Stimulated activated CD4-positive, alpha-beta T cell treated with anti-CD3 and anti-CD28 coated beads, Interleukin-4, amount 100 ng/mL, for 48 hours (primary cell): Measurements from ENCODE around the gene METTL2B.
"Not testable (repeated sequence)": the region's sequence is repeated elsewhere in the genome, so short reads cannot be mapped to it uniquely, and the experiment has no call there.

Experiments used
- DNase-seq, 2 donors: peaks; one replicate each; pipeline ENCODE4 v3.0.0-alpha.2; 2020; ENCODE audit warnings: low read depth in 2 of 2

METTL2B gene

DNA sequence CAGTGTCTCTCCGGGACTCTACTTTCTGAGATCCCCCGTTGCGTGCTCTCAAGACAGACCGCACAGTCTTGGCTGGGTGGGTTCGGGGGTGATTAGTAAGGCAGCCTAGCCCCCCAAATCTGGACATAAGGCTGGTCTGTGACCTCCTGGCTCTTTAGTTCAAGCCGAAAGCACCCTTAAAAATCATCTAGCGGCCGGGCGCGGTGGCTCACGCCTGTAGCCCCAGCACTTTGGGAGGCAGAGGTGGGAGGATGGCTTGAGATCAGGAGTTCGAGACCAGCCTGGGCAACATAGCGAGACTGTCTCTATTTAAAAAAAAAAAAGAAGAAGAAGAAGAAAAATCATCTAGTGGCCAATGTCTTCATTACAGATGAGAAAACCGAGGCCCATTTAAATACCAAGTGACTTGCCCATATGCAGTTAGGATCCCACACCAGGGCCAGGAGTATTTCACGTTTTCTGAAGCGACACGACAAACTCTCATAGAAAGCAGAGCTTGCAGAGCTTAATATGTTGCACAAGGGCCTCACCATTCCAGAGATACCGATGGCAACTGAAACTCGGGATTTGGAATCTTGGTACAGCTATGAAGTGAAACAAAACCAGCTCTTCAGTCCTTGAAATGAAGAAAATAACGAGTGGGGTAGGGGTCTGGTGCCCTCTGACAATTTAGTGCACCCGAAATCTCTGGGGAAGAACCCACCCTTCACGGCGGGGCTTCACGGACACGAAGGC lies 21.6 kb upstream of the METTL2B start:
- DNase-seq = no peak

DNA sequence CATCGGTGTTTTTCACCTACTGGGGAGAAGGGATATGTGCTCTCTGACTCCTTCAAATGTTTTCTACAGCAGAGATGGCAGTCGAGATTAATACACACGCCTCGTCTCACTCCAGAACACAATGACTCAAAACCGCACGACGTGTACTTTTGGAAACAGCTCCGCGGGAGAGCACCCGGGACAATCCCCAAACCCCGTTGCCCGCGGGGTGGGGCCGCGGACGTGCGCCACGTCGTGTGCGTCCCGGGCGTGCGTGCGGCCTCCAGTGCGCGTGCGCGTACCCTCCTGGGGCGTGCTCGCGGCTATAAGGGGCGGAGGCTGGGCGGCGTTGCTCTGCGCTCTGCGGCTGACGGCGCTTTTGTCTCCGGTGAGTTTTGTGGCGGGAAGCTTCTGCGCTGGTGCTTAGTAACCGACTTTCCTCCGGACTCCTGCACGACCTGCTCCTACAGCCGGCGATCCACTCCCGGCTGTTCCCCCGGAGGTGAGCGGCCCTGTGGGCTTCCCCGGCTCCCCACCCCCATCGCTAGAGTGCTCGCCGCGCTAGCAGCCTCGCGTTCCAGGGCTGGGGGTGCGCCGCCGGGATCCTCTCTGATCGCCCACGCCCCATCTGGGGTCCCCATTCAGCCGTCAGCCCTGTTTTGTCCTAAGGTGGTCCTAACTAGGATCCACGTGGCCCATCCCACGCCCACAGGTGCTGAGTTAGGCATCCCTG lies 20.8 kb upstream of the METTL2B start, which contains the start of gene HILPDA:
Gene HILPDA (plus strand): TSS at position 336 of the 712 bp plus-strand sequence. CDS start 1,391 bp downstream, outside the sequence.
- DNase-seq = peak; percentile 90 to 94

- DNase-seq = no peak
These were observed 20.3 kb upstream of the METTL2B start for GRCh38 chr7:128456255-128456725.

- not testable (repeated sequence) for DNase-seq
These were observed 19.2 kb upstream of the METTL2B start for GRCh38 chr7:128457385-128457784.

- DNase-seq = peak in 1 of 2 donors; percentile 24
These were observed 17.6 kb upstream of the METTL2B start for GRCh38 chr7:128458956-128459355.

DNA sequence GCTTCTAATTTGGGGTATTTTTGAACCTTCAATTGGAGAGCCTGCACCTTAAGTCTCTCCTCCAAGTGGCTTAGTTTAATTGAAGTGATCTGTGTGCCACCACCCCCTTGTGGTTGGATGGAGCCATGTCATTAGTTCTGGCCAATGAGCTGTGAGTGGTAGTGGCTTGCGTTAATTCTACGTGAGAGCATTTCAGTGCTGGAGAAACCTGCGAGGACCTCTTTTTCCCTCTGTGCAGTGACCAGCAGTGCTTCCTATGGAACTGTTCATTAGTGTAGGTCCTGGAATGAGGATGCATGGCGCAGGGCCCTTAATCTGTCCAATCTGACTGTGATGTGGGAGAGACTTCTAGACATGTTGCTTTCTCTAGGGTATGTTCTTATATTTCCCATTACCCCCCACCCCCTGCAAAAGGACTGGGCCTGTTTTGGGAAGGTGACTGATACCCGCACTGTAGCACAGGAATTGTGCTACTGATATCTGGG lies 17.1 kb upstream of the METTL2B start:
- peak in 1 of 2 donors; percentile 30 for DNase-seq

DNA sequence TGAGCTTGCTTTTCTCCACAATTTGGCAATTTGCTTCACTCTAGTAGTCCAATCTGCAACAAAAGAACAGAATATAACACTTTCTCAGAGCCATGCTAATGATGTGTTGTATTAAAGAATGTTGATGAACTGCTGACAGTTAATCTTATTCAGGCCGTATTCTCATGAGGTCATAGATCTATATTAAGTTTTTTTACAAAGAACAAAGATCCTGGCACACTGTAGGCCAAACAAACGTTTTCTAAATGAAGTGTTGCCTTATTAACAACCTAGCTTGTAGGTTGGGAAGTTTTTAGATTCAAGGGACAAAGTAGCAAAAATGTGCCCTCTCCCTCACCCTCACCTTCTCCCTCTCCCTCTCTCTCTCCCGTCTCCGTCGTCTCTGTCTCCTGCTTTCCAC lies 14.1 kb upstream of the METTL2B start:
- no peak for DNase-seq

GRCh38 chr7:128463345-128463744 lies 13.2 kb upstream of the METTL2B start:
- not testable (repeated sequence) for DNase-seq

- DNase-seq = not testable (repeated sequence)
These were observed 12.6 kb upstream of the METTL2B start for GRCh38 chr7:128463933-128464332.

DNA sequence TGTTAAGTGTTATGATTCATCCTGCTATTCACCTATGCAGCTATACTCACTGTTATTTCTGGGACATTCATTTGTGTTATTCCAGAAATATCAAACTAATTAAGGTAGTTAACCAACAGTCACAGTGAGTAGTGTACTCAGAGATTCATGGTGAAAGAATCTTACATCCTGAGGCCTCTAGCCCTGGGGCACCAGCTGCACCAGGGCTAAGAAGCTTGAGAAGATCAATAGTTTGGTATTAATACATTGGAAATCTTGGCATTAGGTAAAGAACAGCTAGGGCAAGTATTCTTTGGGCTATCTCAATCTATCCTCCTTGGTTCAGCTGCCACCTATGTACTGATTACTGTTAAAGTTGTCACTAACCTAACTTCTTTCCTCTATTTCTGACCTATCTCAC lies 9.7 kb upstream of the METTL2B start:
- DNase-seq = not testable (repeated sequence)

- DNase-seq = not testable (repeated sequence)
These were observed 765 bp downstream of the METTL2B start for GRCh38 chr7:128477336-128477690.

GRCh38 chr7:128479082-128479481 lies 2.5 kb downstream of the METTL2B start:
- DNase-seq = not testable (repeated sequence)

DNA sequence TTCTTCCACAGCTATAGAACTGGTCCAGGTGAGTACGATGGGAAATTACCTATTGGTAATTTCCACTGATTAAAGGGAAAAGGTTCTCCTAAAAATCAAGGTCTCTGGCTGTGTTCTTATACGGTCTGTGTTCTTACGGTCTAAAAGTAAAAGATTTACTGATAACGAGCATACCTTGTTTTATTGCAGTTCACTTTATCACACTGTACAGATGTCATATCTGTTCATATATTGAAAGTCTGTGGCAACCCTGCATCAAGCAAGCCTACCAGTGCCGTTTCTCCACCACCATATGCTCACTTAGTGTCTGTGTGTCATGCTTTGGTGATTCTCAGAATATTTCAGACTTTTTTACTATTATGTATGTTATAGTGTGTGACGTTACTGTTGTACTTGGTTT lies 11.6 kb downstream of the METTL2B start:
- DNase-seq = not testable (repeated sequence)

- DNase-seq = no peak
These were observed 20.9 kb downstream of the METTL2B start for GRCh38 chr7:128497405-128497804.

DNA sequence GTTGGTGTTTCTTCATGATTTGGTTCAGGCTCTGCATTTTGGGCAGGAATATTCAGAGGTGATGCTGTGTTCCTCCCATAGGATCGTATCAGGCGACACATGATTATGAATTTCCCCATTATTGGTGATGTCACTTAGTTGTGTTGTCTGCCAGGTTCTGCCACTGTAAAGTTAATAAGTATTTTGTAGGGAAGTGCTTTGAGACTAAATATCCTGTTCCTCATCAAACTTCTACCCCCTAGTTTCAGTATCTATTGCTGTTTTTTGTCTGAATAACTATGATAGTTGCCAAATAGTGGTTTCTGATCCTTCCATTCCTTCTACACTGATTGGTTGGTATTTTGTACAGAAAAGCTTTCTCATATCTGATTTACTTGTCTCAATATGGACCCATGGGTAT lies 28.9 kb downstream of the METTL2B start:
- DNase-seq = not testable (repeated sequence)

GRCh38 chr7:128506819-128507218 lies 30.3 kb downstream of the METTL2B start:
- DNase-seq = not testable (repeated sequence)

DNA sequence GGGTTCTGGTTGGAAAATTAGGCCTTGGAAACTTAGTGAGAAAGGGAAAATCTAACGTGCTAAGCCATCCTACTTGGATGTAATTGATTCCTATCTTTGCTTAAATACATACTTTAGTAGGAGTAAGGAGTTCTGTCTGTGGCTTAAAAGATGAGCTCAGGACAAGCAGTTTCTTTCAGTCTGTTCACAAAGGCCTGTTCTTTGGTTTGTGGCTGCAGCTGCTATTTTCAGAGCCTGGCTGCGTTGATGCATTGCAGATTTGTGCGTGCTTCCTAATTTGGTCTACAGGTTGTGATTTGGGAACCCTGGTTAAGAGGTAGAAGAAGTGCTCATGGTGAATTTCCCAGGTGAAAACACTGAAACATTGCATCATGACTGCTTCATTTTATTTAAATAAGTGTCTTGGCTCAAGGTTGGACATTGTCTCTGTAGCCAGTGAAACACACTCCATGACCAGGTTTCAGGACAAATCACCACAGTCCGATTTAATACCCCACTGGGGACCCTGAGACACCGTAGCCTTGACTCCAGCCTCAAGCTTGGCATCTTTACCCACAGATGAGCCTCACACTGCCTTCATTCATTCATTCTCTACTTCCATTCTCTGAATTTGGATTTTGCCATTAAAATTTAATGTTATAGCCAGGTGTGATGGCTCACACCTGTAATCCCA lies 30.9 kb downstream of the METTL2B start:
- DNase-seq = not testable (repeated sequence)

GRCh38 chr7:128511692-128512091 lies 35.1 kb downstream of the METTL2B start:
- DNase-seq = not testable (repeated sequence)

GRCh38 chr7:128515232-128515631 lies 38.7 kb downstream of the METTL2B start:
- DNase-seq = not testable (repeated sequence)

DNA sequence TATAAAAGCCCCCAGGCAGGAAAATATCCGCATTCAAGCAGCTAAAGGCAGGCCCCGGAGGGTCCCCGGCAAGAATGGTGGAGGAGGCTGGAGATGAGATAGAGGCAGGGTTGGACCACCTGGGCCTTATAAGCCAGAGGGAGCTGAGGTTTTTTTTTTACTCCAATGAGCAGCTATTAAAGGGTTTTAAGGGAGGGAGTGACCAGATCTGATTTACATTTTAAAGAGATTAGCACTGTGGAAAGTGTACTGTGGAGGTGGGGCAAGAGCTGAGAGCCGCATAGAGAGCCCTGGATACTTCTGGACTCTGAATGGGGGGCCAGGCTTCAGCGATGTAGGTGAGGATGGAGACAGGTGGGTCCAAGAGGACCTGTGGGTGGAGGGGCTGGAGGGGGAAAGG lies 40.5 kb downstream of the METTL2B start:
- DNase-seq = not testable (repeated sequence)

DNA sequence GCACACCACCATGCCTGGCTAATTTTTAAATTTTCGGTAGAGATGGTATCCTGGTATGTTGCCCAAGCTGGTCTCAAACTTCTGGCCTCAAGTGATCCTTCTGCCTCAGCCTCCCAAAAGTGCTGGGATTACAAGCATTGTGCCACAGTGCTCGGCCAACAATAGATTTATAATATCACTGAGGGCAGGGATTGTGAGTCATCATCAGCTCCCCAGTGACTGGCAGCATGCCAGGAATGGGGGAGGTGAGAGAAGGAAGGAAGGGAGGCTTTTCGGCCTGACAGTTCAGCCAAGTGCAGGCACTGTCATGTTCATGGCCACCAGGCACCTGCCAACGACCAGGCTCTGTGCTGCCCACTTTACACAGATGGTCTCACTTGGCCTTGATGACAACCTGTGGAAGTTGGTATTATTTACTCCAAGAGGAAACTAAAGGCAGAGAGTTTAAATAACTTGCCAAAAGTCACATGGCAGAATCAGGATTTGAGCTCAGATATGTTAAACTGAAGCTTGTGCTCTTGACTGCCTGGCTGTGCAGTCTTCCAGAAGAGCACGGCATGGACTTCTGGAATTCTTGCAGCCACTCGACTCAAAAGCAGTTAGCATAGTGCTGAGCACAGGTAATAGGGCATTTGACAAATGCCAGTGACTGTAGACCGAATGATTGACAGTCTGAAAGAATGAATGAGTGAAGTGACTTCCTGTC lies 46.8 kb downstream of the METTL2B start:
- DNase-seq = peak; percentile 61 to 68
